ENCODE measurements around the gene LINC00305. TPM values are rescaled to one million over a fixed set of nuclear protein-coding genes. Genes with fewer than 3 reads are reported as not detected.

Gene LINC00305
- total RNA-seq, 1 donor from 2014 or later, result not detected

DNA sequence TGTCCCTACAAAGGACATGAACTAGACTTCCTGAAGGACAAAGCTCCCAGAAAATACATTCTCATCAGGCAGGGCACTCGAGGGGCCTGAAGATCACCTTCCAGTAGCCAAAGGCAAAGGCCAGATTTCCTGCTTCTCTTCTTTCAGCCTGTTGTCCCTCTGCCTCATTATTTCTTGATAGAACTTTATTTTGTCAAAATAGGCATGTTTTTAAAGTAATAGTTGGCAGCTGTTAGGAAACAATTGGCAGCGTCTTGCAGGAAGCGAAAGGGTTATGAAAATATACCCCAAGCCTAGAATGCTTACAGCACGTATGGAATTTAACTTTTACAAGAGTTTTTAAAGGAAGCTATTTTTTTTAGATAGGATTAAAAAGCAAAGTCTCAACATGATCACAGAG lies 74.9 kb downstream of the LINC00305 start:
- H3K9me3 Mint-ChIP-seq, result peaks cover 3% of the 10 kb centered on the region
- H3K27me3 Mint-ChIP-seq (ENCODE audit: insufficient read depth, low read depth), result peaks cover 3% of the 10 kb centered on the region
- Histone ChIP-seq H3K4me1 (no peaks in the 10 kb centered on the region), H3K4me3 (no peak overlapping the region), H3K27me3 (no peaks in the 10 kb centered on the region), H2AFZ (replicated peaks) (no peak overlapping the region), H3K79me2 (ENCODE audit: low read depth) (no peaks in the 10 kb centered on the region), H3K27ac (no peak overlapping the region), H4K20me1 (ENCODE audit: low read depth) (no peaks in the 10 kb centered on the region), H3K9ac (no peak overlapping the region), H3K4me2 (no peak overlapping the region), H3K36me3 (no peaks in the 10 kb centered on the region), H3K9me3 (ENCODE audit: low read depth) (no peaks in the 10 kb centered on the region), H3F3A (ENCODE audit: low read depth) (no peaks in the 10 kb centered on the region)
- H3K4me1 Mint-ChIP-seq, result no peaks in the 10 kb centered on the region
- DNase-seq (ENCODE audit: low spot score), result no peak
- no peaks in the 10 kb centered on the region for H3K36me3 Mint-ChIP-seq
- TF ChIP-seq, protein P1, sequence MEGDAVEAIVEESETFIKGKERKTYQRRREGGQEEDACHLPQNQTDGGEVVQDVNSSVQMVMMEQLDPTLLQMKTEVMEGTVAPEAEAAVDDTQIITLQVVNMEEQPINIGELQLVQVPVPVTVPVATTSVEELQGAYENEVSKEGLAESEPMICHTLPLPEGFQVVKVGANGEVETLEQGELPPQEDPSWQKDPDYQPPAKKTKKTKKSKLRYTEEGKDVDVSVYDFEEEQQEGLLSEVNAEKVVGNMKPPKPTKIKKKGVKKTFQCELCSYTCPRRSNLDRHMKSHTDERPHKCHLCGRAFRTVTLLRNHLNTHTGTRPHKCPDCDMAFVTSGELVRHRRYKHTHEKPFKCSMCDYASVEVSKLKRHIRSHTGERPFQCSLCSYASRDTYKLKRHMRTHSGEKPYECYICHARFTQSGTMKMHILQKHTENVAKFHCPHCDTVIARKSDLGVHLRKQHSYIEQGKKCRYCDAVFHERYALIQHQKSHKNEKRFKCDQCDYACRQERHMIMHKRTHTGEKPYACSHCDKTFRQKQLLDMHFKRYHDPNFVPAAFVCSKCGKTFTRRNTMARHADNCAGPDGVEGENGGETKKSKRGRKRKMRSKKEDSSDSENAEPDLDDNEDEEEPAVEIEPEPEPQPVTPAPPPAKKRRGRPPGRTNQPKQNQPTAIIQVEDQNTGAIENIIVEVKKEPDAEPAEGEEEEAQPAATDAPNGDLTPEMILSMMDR (IDR thresholded peaks at IDR 0.05), result no peak
- no peak for TF ChIP-seq EZH2 (IDR thresholded peaks at IDR 0.05)
- TF ChIP-seq EZH2phosphoT487 (IDR thresholded peaks at IDR 0.05), result no peak
- no peak overlapping the region for H3K4me3 Mint-ChIP-seq
- no peak overlapping the region for H3K27ac Mint-ChIP-seq

DNA sequence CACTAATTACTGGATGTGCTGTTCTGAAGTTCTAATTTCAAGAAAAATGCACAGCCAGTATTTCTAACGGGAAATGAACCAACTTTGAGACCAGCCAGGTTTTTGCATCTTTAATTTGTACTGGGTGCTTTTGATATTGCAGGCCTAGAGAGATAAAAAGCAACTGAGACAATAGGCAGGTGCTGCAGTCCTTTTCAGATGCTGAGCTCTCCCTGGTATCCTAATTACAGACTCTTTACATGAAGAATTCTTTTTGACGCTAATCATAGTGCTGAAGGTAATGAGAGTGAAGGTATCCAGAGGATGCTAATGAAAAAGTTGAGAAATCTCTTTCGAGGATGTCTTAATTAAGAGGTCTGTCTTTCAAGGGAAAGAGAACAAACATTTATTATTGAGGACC lies 93.9 kb downstream of the LINC00305 start:
- H3F3A ChIP-seq (ENCODE audit: low read depth), result no peaks in the 10 kb centered on the region
- peak overlapping the region; percentile 2 for H2AFZ ChIP-seq (replicated peaks)
- DNase-seq (ENCODE audit: low spot score), result no peak
- no peak overlapping the region for H3K4me3 Mint-ChIP-seq
- H3K27ac ChIP-seq, result no peak overlapping the region
- H3K4me2 ChIP-seq, result no peak overlapping the region
- H3K9ac ChIP-seq, result no peak overlapping the region
- H4K20me1 ChIP-seq (ENCODE audit: low read depth), result no peaks in the 10 kb centered on the region
- no peak overlapping the region for H3K27ac Mint-ChIP-seq
- H3K4me3 ChIP-seq, result no peak overlapping the region
- H3K4me1 Mint-ChIP-seq, result no peaks in the 10 kb centered on the region
- no peaks in the 10 kb centered on the region for H3K27me3 Mint-ChIP-seq (ENCODE audit: insufficient read depth, low read depth)
- no peaks in the 10 kb centered on the region for H3K79me2 ChIP-seq (ENCODE audit: low read depth)
- peaks cover 2% of the 10 kb centered on the region for H3K9me3 Mint-ChIP-seq
- H3K9me3 ChIP-seq (ENCODE audit: low read depth), result no peaks in the 10 kb centered on the region
- peaks cover 5% of the 10 kb centered on the region for H3K4me1 ChIP-seq
- no peaks in the 10 kb centered on the region for H3K36me3 ChIP-seq
- no peaks in the 10 kb centered on the region for H3K27me3 ChIP-seq
- no peaks in the 10 kb centered on the region for H3K36me3 Mint-ChIP-seq
- no peak for TF ChIP-seq EZH2 (IDR thresholded peaks at IDR 0.05)
- TF ChIP-seq EZH2phosphoT487 (IDR thresholded peaks at IDR 0.05), result no peak
- TF ChIP-seq, protein P1 (IDR thresholded peaks at IDR 0.05), result no peak

- Mint-ChIP-seq H3K4me3 (no peak overlapping the region), H3K27me3 (ENCODE audit: insufficient read depth, low read depth) (no peaks in the 10 kb centered on the region), H3K36me3 (no peaks in the 10 kb centered on the region), H3K9me3 (no peaks in the 10 kb centered on the region), H3K4me1 (no peaks in the 10 kb centered on the region), H3K27ac (no peak overlapping the region)
- Histone ChIP-seq H3K36me3 (no peaks in the 10 kb centered on the region), H3K9ac (no peak overlapping the region), H3K4me2 (no peak overlapping the region), H3F3A (ENCODE audit: low read depth) (no peaks in the 10 kb centered on the region), H3K27ac (no peak overlapping the region), H3K4me3 (no peak overlapping the region), H3K27me3 (no peaks in the 10 kb centered on the region), H3K79me2 (ENCODE audit: low read depth) (no peaks in the 10 kb centered on the region), H3K4me1 (peaks cover 5% of the 10 kb centered on the region), H3K9me3 (ENCODE audit: low read depth) (no peaks in the 10 kb centered on the region), H4K20me1 (ENCODE audit: low read depth) (no peaks in the 10 kb centered on the region), H2AFZ (replicated peaks) (no peak overlapping the region)
- TF ChIP-seq, protein P1 (IDR thresholded peaks at IDR 0.05), result no peak
- no peak for TF ChIP-seq EZH2 (IDR thresholded peaks at IDR 0.05)
- TF ChIP-seq EZH2phosphoT487 (IDR thresholded peaks at IDR 0.05), result no peak
- no peak for DNase-seq (ENCODE audit: low spot score)
Observed at GRCh38 chr18:64053246-64053645, 95.6 kb downstream of the LINC00305 start.
